Measurements from ENCODE around the gene KRTAP5-3.

DNA sequence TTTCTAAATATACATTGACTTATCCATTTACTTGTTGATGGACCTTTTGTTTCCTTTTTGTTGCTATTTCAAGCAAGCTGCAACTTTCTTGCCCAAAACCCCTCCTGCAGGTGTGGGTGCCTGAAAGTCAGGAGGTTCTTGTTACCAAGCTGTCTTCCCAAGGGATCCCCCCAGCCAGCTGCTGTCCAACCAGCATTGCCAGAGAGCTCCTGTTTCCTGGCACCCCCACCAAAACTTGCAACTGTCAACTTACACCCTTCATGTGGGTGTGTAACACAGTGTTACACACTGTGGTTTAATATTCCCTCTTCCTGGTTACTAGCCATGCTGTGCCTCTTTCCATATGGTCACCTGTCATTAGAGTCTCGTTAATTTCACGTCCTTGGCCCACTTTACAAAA, 21.6 kb downstream of the KRTAP5-3 start:
- TF ChIP-seq YY1 (IDR thresholded peaks at IDR 0.05; ENCODE audit: low read depth, low read length): no peak
- TF ChIP-seq NANOG (IDR thresholded peaks at IDR 0.05; ENCODE audit: insufficient read depth, low read depth, low read length, poor library complexity, severe bottlenecking): no peak
- TF ChIP-seq KDM1A (IDR thresholded peaks at IDR 0.05; ENCODE audit: borderline replicate concordance, low read length): no peak
- TF ChIP-seq SIRT6 (IDR thresholded peaks at IDR 0.05; ENCODE audit: low read length): no peak
- TF ChIP-seq RXRA (IDR thresholded peaks at IDR 0.05; ENCODE audit: insufficient read depth, low read depth, low read length): no peak
- no peak for TF ChIP-seq POLR2A (IDR thresholded peaks at IDR 0.05; ENCODE audit: control extremely low read depth in 1 of 2, low read depth in 2 of 2, low read length in 2 of 2)
- no peak for TF ChIP-seq SIN3A (conservative IDR thresholded peaks at IDR 0.05 in 1 of 2, IDR thresholded peaks at IDR 0.05 in 1 of 2; ENCODE audit: low read depth in 1 of 2, low read length in 2 of 2)
- TF ChIP-seq, protein P1, sequence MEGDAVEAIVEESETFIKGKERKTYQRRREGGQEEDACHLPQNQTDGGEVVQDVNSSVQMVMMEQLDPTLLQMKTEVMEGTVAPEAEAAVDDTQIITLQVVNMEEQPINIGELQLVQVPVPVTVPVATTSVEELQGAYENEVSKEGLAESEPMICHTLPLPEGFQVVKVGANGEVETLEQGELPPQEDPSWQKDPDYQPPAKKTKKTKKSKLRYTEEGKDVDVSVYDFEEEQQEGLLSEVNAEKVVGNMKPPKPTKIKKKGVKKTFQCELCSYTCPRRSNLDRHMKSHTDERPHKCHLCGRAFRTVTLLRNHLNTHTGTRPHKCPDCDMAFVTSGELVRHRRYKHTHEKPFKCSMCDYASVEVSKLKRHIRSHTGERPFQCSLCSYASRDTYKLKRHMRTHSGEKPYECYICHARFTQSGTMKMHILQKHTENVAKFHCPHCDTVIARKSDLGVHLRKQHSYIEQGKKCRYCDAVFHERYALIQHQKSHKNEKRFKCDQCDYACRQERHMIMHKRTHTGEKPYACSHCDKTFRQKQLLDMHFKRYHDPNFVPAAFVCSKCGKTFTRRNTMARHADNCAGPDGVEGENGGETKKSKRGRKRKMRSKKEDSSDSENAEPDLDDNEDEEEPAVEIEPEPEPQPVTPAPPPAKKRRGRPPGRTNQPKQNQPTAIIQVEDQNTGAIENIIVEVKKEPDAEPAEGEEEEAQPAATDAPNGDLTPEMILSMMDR (IDR thresholded peaks at IDR 0.05; ENCODE audit: control extremely low read depth in 1 of 3, insufficient read depth in 1 of 3, low read depth in 1 of 3, low read length in 3 of 3): no peak
- TF ChIP-seq TAF7 (optimal IDR thresholded peaks at IDR 0.05; ENCODE audit: borderline replicate concordance, low read depth, low read length): no peak
- TF ChIP-seq, protein P2, sequence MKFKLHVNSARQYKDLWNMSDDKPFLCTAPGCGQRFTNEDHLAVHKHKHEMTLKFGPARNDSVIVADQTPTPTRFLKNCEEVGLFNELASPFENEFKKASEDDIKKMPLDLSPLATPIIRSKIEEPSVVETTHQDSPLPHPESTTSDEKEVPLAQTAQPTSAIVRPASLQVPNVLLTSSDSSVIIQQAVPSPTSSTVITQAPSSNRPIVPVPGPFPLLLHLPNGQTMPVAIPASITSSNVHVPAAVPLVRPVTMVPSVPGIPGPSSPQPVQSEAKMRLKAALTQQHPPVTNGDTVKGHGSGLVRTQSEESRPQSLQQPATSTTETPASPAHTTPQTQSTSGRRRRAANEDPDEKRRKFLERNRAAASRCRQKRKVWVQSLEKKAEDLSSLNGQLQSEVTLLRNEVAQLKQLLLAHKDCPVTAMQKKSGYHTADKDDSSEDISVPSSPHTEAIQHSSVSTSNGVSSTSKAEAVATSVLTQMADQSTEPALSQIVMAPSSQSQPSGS (IDR thresholded peaks at IDR 0.05; ENCODE audit: low read length): no peak
- no peak for TF ChIP-seq EZH2 (IDR thresholded peaks at IDR 0.05; ENCODE audit: low read depth, low read length, severe bottlenecking)
- TF ChIP-seq BCL11A (IDR thresholded peaks at IDR 0.05; ENCODE audit: low read depth in 2 of 2, low read length in 2 of 2): no peak
- no peak for TF ChIP-seq SP1 (IDR thresholded peaks at IDR 0.05; ENCODE audit: low read depth, low read length)
- no peak for TF ChIP-seq CEBPB (IDR thresholded peaks at IDR 0.05; ENCODE audit: low read depth, low read length)

Measured in H1 (cell line).